ENCODE results near the gene EPB41L2.

Gene EPB41L2

DNA sequence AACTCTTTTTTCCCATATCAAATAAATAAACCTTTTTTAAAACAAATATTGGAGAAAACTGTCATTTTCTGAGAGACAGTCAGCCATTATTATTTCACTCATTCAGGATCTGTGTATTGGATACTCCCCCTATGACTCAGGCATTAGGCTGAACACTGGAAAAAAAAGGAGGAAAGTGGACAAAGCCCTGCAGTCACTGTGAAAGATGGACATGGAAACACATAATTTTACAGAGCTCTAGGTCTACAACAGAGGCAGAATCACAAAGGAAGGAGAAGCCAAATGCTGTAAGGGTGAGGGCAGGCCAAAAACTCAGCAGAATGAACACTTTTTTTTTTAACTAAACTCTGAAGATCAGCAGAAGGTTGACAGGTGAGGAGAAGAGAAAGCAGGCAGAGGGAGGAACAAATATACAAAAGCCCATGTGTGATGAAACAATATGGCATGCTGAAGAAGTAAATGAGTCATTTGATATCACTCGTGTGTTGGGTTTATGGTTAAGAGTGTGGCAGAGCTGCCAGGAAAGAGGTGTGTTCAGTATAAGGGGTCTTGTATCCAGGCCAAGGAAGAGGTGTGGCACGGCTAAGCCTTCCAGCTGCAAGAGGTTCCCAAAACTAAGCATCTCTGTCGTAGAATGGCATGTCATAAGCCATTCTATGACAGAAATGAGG lies 39.1 kb downstream of the EPB41L2 start:
- CTCF ChIA-PET = interaction anchor here (0.9 to 1.1 kb wide), 2 partner anchors 10 to 13 kb away, joined by 3 read pairs; no protein-coding TSS in a partner anchor
- POLR2A ChIA-PET = no interaction called here
- TF ChIP-seq, protein P1, sequence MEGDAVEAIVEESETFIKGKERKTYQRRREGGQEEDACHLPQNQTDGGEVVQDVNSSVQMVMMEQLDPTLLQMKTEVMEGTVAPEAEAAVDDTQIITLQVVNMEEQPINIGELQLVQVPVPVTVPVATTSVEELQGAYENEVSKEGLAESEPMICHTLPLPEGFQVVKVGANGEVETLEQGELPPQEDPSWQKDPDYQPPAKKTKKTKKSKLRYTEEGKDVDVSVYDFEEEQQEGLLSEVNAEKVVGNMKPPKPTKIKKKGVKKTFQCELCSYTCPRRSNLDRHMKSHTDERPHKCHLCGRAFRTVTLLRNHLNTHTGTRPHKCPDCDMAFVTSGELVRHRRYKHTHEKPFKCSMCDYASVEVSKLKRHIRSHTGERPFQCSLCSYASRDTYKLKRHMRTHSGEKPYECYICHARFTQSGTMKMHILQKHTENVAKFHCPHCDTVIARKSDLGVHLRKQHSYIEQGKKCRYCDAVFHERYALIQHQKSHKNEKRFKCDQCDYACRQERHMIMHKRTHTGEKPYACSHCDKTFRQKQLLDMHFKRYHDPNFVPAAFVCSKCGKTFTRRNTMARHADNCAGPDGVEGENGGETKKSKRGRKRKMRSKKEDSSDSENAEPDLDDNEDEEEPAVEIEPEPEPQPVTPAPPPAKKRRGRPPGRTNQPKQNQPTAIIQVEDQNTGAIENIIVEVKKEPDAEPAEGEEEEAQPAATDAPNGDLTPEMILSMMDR (IDR thresholded peaks at IDR 0.05; ENCODE audit: control extremely low read depth, extremely low read depth, low read depth, missing control alignments) = no peak
- DNase-seq (ENCODE audit: extremely low spot score) = no peak

DNA sequence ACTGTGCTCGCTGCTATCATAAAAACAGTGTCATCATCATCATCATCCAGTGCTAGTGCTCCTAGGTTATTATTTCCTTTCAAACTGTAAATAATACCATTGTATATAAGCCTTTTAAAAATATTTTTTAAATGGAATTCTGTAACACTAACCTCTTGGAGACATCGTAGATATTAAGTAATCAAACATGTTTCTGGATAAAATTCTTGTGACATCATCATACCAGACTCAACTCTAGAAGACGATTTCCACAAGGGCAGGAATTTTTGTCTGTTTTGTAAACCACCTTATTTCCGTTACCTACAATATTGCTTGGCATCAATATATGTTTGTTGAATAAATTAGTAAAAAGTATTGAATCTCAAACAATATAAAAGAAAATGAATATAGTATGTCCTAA lies 40.4 kb downstream of the EPB41L2 start:
- POLR2A ChIA-PET = no interaction called here
- TF ChIP-seq, protein P1 (IDR thresholded peaks at IDR 0.05; ENCODE audit: control extremely low read depth, extremely low read depth, low read depth, missing control alignments) = no peak
- CTCF ChIA-PET = no interaction called here
- no peak for DNase-seq (ENCODE audit: extremely low spot score)

DNA sequence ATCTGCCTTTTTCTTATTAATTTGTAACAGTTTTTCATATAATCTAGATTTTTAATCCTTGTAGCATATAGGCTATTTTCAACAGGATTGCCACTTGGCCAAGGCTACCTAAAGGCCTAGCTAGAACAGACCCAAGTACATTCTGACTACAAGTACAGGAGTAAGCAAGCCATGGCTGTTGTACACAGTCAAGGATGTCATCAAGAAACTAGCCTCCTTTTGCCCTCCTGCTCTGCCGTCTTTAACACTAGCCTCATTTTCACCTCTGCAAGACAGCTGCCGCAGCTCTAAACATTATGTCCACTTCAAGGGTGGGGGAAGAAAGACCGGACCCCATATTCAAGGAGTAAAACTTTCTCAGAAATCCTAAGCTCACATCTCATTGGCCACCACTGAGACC lies 45.1 kb downstream of the EPB41L2 start:
- ChIA-PET POLR2A (no interaction called here), CTCF (interaction anchor here (0.8 to 0.9 kb wide), 2 partner anchors 39 to 146 kb away, joined by 3 read pairs; no protein-coding TSS in a partner anchor)
- TF ChIP-seq, protein P1 (IDR thresholded peaks at IDR 0.05; ENCODE audit: control extremely low read depth, extremely low read depth, low read depth, missing control alignments) = no peak
- no peak for DNase-seq (ENCODE audit: extremely low spot score)

DNA sequence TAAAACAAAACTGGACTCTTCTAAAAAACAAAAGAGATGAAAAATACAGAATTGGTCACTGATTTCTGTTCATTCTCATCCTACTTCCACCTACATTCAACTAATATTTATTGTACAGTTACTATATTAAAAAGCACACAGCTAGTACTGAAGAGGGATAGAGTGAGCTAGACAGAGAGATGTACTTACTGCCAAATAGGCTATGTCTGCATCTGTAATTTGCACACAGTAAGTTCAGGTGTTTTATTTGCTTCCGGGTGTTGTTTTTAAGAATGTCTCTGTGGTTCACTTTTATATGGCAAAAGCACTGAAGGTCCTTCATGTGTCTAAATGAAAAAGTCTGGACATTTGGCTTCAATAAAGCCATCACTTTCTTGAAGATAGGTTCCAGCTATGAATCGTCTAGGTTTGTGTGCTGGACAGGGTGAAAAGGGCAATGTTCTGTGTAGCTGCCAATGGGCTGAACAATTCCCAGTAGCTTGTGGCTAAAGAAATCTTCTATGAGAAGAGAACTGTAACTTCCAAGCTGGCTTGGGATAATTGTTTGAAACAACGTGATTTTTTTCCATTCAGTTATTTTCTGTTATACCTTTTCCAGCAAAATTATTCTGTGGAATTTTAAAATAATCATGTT lies 47.3 kb downstream of the EPB41L2 start:
- ChIA-PET CTCF (interaction anchor here (1.1 kb wide), 1 partner anchor 10 kb away, joined by 3 read pairs; no protein-coding TSS in a partner anchor), POLR2A (no interaction called here)
- TF ChIP-seq, protein P1 (IDR thresholded peaks at IDR 0.05; ENCODE audit: control extremely low read depth, extremely low read depth, low read depth, missing control alignments) = no peak
- DNase-seq (ENCODE audit: extremely low spot score) = no peak

DNA sequence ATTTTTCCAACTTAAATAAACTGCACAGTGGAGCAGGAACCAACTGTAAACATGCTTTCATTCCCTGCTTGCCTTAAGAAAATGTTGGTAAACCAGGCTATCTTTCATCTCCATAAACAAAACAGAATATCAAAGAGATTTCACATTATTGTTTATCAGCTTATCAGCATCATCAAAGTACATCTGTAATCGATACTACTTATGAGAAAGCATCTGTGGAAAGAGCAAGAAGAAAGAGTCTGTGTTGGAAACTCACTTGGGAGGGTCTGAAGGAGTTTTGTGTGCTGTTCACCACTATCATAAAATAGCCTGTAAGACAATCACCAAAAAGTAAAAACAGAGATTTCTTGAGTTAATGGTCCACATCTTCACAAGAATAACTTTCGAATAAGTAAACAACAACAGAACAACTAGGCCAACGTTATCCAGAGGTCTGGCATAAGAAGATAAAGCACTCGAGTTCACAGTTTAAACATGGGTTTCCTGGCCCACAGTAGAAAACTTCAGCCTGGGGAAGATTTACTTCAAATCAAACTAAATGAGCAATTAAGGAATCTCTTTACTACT lies 47.9 kb downstream of the EPB41L2 start:
- ChIA-PET POLR2A (no interaction called here), CTCF (interaction anchor here (1.1 to 1.2 kb wide), 2 partner anchors 9 to 11 kb away, joined by 3 read pairs; no protein-coding TSS in a partner anchor)
- TF ChIP-seq, protein P1 (IDR thresholded peaks at IDR 0.05; ENCODE audit: control extremely low read depth, extremely low read depth, low read depth, missing control alignments) = no peak
- DNase-seq (ENCODE audit: extremely low spot score) = no peak

DNA sequence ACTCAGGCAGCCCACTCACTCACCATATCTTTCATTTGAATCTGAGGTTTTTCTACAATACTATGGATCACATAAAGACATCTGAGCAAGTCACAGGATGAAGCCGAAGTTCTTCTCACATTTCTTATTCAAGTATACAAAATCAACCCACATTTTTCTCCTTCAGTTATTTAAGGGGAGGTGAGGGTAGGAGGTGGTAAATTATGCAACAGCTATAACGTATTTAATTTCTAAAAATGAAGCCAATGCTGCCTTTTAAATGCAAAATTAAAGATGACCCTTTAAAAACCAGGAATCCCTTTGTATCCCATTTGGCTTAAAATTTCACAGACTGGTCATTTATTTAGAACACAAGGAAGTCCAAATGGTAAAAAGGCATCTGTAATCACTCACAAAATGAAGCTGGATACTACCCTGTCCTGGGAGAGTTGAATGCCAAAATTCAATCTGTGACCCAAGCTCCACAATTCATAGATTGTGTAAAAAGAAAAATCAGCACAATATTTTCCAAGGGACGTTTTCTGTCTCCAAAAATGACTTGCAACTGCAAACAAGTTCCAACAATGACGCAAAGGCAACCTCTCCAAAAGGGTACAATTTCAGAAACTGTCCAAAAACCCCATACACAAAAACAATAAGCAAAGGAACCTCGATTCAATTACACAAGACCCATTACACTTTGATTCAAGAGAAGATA lies 48.8 kb downstream of the EPB41L2 start:
- ChIA-PET CTCF (interaction anchor here (1.2 kb wide), 1 partner anchor 10 kb away, joined by 3 read pairs; no protein-coding TSS in a partner anchor), POLR2A (no interaction called here)
- no peak for DNase-seq (ENCODE audit: extremely low spot score)
- TF ChIP-seq, protein P1 (IDR thresholded peaks at IDR 0.05; ENCODE audit: control extremely low read depth, extremely low read depth, low read depth, missing control alignments) = no peak

All from GM10248 (cell line).